SK-N-MC (cell line): ENCODE measurements around the gene AP2B1.
"Not testable (repeated sequence)": the region's sequence is repeated elsewhere in the genome, so short reads cannot be mapped to it uniquely, and the experiment has no call there.

Experiments
- DNase-seq: peaks from one replicate; pipeline ENCODE4 v3.0.0-alpha.2; 2011; ENCODE audit warnings: low read depth, low spot score
- H3K27ac ChIP-seq: fragments of 200-600 bp; sonication (generic); 2 replicates; pipeline ENCODE4 v1.5.1; 2016; ENCODE audit warnings: mixed run types
- H3K36me3 ChIP-seq: fragments of 200-600 bp; sonication (generic); 2 replicates; pipeline ENCODE4 v1.6.1; 2017; ENCODE audit warnings: antibody characterized with exemption, low read length, mixed read lengths; ENCODE audit not compliant: insufficient read depth
- H3K4me3 ChIP-seq: fragments of 200-600 bp; sonication (generic); 2 replicates; pipeline ENCODE4 v1.5.1; 2016
- H3K9ac ChIP-seq: fragments of 200-600 bp; sonication (generic); 2 replicates; pipeline ENCODE4 v1.8.0; 2017; ENCODE audit warnings: mixed run types, mixed read lengths; ENCODE audit not compliant: insufficient read length
- H3K9me3 ChIP-seq: fragments of 200-600 bp; sonication (generic); 2 replicates; pipeline ENCODE4 v1.6.1; 2017; ENCODE audit warnings: low read depth, mild to moderate bottlenecking, antibody characterized with exemption, low read length, moderate library complexity, mixed read lengths
- EZH2 ChIP-seq: fragments of 200-600 bp; sonication (generic); IDR thresholded peaks from one replicate; pipeline ENCODE4 v1.6.1; 2017; ENCODE audit warnings: antibody characterized with exemption
- FOXP2 ChIP-seq: optimal IDR thresholded peaks from 2 replicates; pipeline ENCODE3; 2011; ENCODE audit warnings: mild to moderate bottlenecking, moderate library complexity; ENCODE audit not compliant: insufficient read depth; ENCODE audit errors: extremely low read length, control extremely low read depth
- POLR2AphosphoS5 ChIP-seq: IDR thresholded peaks from 2 replicates; pipeline ENCODE4 v1.6.1; 2012; ENCODE audit warnings: mild to moderate bottlenecking, low read depth, low read length, borderline replicate concordance

Gene AP2B1

DNA sequence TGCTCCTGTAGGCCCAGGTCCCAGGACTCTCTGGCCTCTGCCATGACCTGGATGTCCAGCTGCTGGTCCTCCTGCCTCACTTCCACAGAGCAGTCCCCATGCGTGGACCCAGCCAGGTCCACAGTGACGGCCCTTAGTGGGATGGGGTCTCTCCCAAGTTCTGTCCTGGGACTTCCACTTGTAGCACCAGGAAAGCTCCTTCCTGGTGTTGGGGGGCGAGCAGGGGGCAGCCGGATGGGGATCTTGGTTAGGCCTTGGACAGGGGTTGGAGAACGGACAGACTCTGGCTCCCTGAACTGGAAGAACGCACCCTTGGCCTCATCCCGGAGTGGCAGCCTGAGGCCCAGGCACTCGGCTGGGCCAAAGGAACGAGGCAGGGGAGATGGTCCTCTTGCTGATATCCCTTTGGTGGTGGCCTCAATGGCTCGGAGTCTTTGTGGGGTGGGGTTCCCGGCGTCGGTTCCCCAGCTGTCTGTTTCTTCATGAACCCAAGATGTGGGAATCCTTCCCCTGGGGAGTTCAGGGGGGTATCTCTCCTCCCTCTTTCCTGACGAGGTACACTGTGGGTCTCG lies 158.7 kb downstream of the AP2B1 start:
- no peak for TF ChIP-seq POLR2AphosphoS5
- no peak for TF ChIP-seq FOXP2
- TF ChIP-seq EZH2 = no peak
- no peak overlapping the region for H3K9ac ChIP-seq

DNA sequence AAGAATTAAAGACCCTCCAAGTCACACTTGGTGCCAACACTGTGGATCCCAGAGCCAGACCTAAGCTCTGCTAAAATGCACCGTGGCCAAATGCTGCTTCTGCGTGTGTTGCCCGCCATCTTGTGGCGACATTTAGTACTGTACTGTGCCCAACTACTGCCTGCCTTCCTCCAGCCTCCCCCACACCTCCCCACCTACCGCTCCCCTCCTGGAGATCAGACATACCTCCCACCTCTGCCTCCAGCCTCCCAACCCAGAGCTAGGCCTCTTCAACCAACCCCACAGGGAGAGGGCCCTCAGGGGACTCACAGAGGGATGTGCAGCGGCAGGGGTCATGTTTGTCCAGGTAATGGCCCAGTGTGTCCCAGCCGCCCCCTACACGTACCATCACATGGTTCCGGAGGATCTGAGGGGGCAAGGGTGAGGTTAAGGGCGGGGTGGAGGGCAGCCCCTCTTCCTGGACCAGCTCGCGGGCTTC lies 160.5 kb downstream of the AP2B1 start:
- peak; percentile 51 for DNase-seq

More for the DNA sequence above, 158.7 kb downstream of the AP2B1 start:
- H3K9me3 ChIP-seq = no peaks in the 10 kb centered on the region
- no peak overlapping the region for H3K4me3 ChIP-seq
- no peaks in the 10 kb centered on the region for H3K36me3 ChIP-seq
- DNase-seq = no peak
- no peak overlapping the region for H3K27ac ChIP-seq

DNA sequence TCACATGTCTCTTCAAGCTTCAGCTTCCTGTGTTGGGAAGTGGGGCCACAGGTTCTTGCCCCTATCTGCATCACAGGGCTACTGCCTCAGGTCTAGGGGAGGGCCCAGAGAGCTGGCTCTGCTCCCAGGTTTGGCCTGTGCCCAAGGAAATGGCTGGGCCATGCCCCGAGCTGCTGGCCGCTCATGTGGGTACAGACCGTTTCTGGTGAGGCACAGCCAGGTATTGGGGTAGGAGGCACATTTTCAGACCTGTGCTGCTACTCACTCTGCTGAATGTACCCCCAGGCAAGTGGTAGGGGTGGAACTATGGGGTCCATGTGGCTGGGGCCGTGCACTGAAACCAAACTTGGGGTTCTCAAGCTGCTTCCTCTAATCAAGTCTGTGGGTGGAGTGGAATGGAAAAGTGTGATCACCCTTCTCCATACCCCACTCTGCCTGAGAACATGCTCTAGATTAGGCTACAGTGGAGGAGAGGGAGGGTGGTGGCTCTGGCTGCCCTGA lies 161.3 kb downstream of the AP2B1 start:
- Histone ChIP-seq H3K9ac (no peak overlapping the region), H3K36me3 (no peaks in the 10 kb centered on the region), H3K4me3 (no peak overlapping the region), H3K27ac (no peak overlapping the region), H3K9me3 (no peaks in the 10 kb centered on the region)
- no peak for DNase-seq
- no peak for TF ChIP-seq POLR2AphosphoS5
- TF ChIP-seq EZH2 = no peak
- TF ChIP-seq FOXP2 = no peak

More for the DNA sequence above, 160.5 kb downstream of the AP2B1 start:
- no peak overlapping the region for H3K4me3 ChIP-seq
- no peak for TF ChIP-seq POLR2AphosphoS5
- TF ChIP-seq EZH2 = no peak
- peak; percentile 47 for TF ChIP-seq FOXP2
- H3K27ac ChIP-seq = no peak overlapping the region
- no peak overlapping the region for H3K9ac ChIP-seq
- no peaks in the 10 kb centered on the region for H3K9me3 ChIP-seq
- no peaks in the 10 kb centered on the region for H3K36me3 ChIP-seq

DNA sequence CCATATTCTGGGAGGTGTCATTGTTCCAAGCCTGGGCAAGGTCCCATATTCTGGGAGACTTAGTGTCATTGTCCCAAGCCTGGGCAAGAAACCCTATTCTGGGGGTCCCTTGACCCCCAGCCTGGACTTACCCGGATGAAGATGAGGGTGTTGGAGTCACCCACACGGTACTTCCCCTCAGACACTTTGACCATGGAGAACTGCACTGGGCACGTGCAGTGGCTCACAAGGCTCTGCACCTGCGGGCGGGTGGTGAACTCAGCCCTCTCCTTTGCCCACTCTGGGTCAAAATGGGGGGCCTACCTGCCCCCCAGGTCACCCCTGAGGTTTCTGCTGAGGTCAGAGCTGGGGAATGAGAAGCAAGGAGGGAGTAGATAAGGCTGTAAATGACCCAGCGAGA lies 161.9 kb downstream of the AP2B1 start:
- no peak for DNase-seq
- no peak for TF ChIP-seq EZH2
- no peak for TF ChIP-seq POLR2AphosphoS5

DNA sequence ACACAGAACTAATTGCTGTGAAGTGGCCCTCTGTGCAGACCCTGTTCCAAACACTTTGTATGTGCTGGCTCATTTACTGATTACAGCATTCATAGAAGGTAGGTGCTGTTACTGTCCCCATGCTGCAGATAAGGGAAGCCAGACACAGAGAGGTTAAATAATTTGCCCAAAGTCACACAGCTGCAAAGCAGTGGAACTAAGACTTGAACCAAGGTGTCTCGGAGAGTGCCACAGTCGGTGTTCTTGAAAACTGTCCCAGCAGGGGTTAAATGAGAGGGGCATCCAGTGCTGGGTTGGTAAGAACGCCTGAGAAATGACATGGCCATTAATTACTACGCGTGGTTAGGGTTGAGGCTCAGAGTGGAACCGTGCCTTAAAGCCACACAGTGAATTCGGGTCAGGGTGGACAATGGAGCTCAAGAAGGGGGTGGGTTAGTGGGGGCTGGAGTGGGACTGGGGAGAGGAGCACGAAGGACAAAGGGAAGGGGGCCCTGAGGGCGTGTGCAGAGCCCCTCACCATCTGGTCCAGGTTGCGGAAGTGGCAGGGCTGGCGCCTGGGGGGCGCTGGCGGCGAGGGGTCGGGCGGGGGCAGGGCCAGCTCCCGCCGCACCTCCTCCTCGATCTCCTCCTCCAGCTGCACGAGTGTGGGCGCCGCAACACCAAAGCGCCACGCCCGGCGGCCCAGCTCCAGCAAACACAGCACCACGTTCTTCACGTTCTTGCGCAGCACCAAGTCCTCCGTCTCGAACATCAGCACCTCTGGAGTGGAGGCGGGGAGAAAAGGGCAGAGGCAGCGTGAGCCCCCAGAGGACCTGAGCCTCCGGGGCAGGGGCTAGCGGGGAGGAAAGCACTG lies 162.7 kb downstream of the AP2B1 start:
- H3K9me3 ChIP-seq = no peaks in the 10 kb centered on the region
- DNase-seq = no peak
- H3K36me3 ChIP-seq = no peaks in the 10 kb centered on the region
- TF ChIP-seq FOXP2 (no peak), EZH2 (no peak), POLR2AphosphoS5 (no peak)
- H3K27ac ChIP-seq = no peak overlapping the region
- 0 out of 2 replicates have a peak overlapping the region, but pooled peaks have one; percentile 12 for H3K4me3 ChIP-seq
- no peak overlapping the region for H3K9ac ChIP-seq

More for the DNA sequence above, 161.9 kb downstream of the AP2B1 start:
- Histone ChIP-seq H3K27ac (no peak overlapping the region), H3K9me3 (no peaks in the 10 kb centered on the region), H3K9ac (no peak overlapping the region), H3K4me3 (no peak overlapping the region), H3K36me3 (no peaks in the 10 kb centered on the region)

DNA sequence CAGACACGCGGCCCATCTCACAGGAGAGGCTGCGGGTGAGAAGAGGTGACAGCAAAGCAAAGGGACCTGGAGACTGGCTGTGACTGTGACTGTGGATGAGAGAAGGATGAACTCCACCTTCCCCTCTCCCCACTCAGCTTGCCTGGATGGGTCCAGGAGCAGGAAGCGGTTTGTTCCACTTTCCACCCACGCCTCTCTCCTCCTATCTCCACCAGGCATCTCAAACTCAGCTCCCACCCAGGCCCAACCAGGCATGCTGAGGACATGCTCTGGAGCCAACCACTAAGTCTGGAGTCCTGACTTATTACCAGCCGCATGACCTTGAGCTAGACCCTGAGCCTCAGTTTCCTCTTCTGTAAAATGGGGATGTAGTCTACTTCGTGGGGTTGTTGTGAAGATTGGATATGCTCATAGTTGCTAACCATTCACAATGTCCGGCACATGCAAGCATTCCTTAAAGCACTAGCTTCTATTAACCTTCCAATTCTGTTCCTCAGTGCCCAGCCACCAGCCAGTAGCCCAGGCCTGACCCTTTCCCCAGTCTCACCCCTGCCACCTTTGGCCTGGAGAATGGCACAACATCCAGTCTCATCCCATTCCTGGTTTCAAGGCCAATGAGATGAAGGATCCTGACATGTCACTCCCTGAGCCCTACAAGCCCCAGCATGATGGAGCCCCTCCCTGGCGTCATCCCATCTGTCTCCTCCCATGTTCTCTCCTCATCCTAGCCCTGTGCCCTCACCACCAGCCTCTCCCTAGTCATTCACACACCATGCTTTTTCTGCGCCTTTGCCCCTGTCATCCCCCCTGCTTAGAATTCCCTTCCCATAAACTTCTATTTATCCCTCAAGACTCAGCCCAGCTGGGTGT lies 163.6 kb downstream of the AP2B1 start:
- no peak overlapping the region for H3K4me3 ChIP-seq
- TF ChIP-seq POLR2AphosphoS5 = no peak
- no peak for TF ChIP-seq EZH2
- no peak for TF ChIP-seq FOXP2
- no peak overlapping the region for H3K27ac ChIP-seq
- no peak overlapping the region for H3K9ac ChIP-seq
- H3K36me3 ChIP-seq = no peaks in the 10 kb centered on the region
- no peaks in the 10 kb centered on the region for H3K9me3 ChIP-seq
- DNase-seq = no peak

DNA sequence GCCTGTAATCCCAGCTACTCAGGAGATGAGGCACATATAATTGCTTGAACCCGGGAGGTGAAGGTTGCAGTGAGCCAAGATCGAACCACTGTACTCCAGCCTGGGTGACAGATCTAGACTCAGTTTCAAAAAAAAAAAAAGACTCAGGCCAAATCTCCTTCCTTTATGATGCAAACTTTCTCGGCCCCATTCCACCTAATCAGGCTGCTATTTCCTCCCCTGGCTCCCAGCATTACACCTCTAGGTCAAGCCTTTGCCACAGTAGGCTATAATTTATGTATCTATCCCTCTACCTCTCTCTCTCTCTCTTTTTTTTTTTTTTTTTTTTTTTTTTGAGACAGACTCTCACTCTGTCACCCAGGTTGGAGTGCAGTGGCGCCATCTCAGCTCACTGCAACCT lies 164.4 kb downstream of the AP2B1 start:
- H3K4me3 ChIP-seq, H3K9me3 ChIP-seq, DNase-seq, H3K36me3 ChIP-seq, H3K9ac ChIP-seq, H3K27ac ChIP-seq: not testable (repeated sequence)

DNA sequence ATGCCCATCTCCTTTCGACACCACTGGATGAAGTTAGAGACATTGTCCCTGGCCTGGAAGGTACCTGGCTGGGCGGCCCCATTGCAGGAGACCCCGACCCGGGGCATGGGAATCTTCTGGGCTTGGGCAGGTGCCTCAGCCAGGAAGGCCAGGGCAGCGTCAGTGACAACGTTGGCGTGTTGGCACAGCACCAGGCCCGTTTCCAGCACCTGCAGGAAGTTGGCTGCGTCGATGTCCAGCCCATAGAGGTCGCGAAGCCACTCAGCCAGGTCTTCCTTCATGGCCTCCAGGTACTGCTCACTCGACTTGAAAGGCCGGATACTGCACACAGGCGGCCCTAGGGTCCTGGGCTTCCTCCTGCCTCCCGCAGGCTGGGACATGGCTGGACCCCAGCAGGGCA lies 165.3 kb downstream of the AP2B1 start:
- Histone ChIP-seq H3K36me3 (no peaks in the 10 kb centered on the region), H3K4me3 (no peak overlapping the region), H3K9ac (no peak overlapping the region), H3K9me3 (no peaks in the 10 kb centered on the region), H3K27ac (no peak overlapping the region)
- no peak for TF ChIP-seq EZH2
- no peak for TF ChIP-seq FOXP2
- TF ChIP-seq POLR2AphosphoS5 = no peak
- no peak for DNase-seq
